T-cell (primary cell): ENCODE measurements around the gene SOS1. TPM values are rescaled to one million over a fixed set of nuclear protein-coding genes. Genes with fewer than 3 reads are reported as not detected.

Experiments used
- total RNA-seq, 35 experiments: library from RNA in 6 of 35; stranded (reverse) in 6 of 35; fragments of 120-200 nt in 1 of 35; gene quantifications; one replicate each; pipeline versions ENCODE4 v1.2.1 to v1.2.4 and lab custom pipeline; 2013 to 2026

The SOS1 gene
- total RNA-seq, 5 donors from 2014 or later (not counting 1 experiment from before 2014, with no cell fraction given), result 44.3 to 138 (median 82.9) TPM

Other genes with a start within 250 kb of the SOS1 start
- 10 to 100 TPM; 14.2 to 20.5 (median 16.0) TPM for gene DHX57, start 245.1 kb downstream of the SOS1 start, total RNA-seq
- gene MORN2, start 245.1 kb downstream of the SOS1 start, total RNA-seq, result 1 to 10 TPM; 1.1 to 2.1 (median 1.5) TPM
- under 1 TPM in 3 of 5 donors, not detected in 2; 0.15 to 0.26 (median 0.16) TPM for gene ARHGEF33, start 231.2 kb downstream of the SOS1 start, total RNA-seq
- under 1 TPM in 3 of 5 donors, not detected in 2; 0.32 to 0.66 (median 0.39) TPM for gene CDKL4, start 122.9 kb upstream of the SOS1 start, total RNA-seq